Measurements from ENCODE around the gene CALN1.

The CALN1 gene

GRCh38 chr7:71787513-71787912 lies 624.6 kb downstream of the CALN1 start:
- DNase-seq (ENCODE audit: low read depth) = no peak

DNA sequence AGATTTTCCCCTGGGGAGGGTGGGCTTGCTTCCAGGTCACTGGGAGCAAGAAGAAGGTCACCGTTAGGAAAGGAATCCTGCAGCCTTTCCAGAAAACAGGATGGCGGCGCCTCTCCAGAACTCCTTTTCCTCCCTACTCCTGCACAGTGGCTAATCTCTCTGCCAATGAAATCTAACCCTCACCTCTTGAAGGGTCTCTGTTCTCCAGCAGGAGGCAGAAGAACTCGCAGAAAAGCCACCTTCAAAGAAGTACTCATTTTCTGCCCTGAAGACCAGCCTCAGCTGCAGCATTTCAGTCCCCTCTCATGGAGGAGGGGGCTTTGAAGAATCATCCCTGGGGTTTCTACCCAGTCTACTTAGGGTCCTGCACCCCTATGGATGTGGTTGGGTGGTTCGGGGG lies 626.9 kb downstream of the CALN1 start:
- DNase-seq (ENCODE audit: low read depth) = no peak

GRCh38 chr7:71784781-71785180 lies 627.4 kb downstream of the CALN1 start:
- DNase-seq (ENCODE audit: low read depth) = no peak

DNA sequence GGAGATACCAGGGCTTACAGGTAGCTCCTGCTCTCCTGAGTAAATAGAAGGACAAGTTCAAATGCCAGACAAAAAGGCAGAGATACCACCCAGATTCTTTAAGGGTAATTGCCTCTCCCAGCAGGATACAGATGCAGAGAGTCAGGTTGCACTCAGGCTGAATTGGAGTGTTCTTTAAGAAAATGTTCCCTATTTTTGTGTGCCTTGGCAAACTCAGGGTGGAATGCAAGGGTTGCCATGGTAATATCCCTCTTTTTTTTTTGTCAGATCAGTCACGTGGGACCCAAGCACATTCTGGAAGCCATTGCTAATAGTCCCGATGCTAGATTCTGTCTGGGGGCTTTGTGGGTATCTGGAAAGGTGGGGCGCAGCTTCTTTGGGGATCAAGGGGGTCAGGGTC lies 628.0 kb downstream of the CALN1 start:
- no peak for DNase-seq (ENCODE audit: low read depth)

DNA sequence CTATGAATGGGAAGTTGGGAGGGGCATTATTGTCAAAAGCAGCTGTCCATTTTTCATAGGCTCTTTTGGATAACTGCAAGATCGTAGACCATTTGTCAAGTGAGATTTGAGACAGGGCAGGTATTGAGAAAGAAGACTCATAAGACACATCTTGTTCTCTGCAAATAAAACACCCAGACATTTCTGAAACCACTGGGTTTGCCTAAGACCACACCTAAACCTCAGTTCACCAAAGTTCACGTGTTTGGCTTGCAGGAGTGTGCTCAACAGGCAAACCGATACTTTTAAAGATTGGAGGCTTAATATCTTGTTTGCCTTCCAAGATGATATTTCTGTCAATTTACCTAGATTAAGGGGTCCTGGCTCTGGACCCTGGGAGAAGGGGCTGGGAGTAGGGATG lies 628.4 kb downstream of the CALN1 start:
- no peak for DNase-seq (ENCODE audit: low read depth)

GRCh38 chr7:71782051-71782450 lies 630.1 kb downstream of the CALN1 start:
- DNase-seq (ENCODE audit: low read depth) = no peak

- DNase-seq (ENCODE audit: low read depth) = no peak
Observed at GRCh38 chr7:71780282-71780681, 631.9 kb downstream of the CALN1 start.

GRCh38 chr7:71777278-71777677 lies 634.9 kb downstream of the CALN1 start:
- DNase-seq (ENCODE audit: low read depth) = no peak

DNA sequence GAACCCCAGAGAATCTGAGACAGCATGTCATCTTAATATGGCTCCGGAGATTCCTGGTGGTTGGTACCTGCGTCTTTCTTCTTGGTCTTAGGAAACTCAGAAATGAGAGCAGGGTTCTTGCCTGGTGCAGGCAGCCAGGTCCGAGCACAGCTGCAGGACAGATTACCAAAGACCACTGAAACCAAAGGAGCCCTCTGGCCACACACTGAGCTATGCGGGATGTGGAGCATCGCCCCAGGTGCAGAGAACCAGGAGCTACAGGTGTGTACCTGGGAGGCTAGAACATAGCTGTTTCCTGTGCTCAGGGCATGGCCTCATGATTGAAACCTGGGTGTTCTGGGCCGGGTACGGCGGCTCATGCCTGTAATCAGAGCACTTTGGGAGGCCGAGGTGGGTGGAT lies 635.4 kb downstream of the CALN1 start:
- no peak for DNase-seq (ENCODE audit: low read depth)

GRCh38 chr7:71775648-71776047 lies 636.5 kb downstream of the CALN1 start:
- no peak for DNase-seq (ENCODE audit: low read depth)

DNA sequence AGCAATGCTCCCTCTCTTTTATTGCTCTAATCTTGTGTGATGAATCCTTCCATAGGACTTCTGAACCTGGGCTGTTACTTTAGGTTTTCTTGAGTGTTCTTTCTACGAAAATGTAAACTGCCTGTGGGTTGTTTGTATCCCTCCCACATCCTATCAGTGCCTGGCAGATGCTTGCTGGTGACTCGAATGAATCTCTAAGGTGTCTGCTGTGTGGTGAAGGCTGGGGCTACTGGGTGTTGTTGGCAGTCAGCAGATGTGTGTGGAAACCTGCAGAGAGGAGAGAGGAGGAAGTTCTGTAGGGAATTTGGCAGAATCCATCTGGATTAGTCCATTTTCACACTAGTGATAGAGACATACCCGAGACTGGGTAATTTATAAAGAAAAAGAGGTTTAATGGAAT lies 639.4 kb downstream of the CALN1 start:
- no peak for DNase-seq (ENCODE audit: low read depth)

GRCh38 chr7:71770269-71770907 lies 641.8 kb downstream of the CALN1 start:
- no peak for DNase-seq (ENCODE audit: low read depth)

DNA sequence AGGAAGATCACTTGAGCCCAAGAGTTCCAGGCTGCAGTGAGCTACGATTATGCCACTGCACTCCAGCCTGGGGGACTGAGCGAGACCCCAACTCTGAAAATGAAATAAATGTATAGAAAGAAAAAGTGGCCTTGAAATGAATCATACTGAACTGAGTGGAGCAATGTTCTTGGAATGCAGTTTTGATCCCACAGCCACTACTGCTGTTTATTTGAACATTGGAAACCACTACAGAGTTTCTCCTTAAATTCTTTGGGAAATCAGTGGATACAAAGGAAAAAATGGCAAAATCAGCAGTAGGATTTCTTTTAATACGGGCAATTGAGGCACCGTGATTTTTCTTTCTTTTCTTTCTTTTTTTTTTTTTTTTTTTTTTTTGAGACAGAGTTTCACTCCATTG lies 642.8 kb downstream of the CALN1 start:
- DNase-seq (ENCODE audit: low read depth) = no peak

DNA sequence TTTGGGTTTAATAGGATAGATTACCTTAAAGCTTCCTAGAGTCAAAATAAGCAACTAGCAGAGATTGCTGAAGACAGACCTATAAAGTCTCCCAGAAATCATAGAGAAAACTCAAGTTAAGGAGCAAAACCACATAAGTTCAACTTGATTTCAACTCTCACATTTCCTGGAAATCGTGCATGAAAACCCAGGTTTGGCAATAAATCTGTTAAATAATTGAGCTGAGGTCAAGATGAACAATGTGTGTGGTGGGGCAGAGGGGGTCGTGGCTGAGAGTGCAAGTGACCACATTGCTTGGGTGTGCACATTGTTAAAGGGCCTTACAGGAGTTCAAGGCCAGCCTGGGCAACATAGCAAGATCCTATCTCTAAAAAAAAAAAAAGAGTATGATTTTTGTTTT lies 643.7 kb downstream of the CALN1 start:
- no peak for DNase-seq (ENCODE audit: low read depth)

DNA sequence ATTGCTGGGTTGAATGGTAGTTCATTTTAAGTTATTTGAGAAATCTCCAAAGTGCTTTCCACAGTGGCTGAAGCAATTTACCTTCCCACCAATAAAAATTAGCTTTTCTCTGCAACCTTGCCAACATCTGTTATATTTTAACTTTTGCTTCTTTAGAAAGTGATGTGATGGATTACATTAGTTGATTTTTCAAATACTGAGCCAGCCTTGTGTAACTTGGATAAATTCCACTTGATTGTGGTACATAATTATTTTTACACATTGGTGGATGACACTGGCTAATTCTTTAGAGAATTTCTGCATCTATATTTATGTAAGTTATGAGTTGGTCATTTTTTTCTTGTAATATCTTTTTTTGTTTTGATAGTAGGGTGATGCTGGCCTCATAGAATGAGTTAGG lies 646.1 kb downstream of the CALN1 start:
- no peak for DNase-seq (ENCODE audit: low read depth)

- DNase-seq (ENCODE audit: low read depth) = no peak
Observed at GRCh38 chr7:71761336-71761735, 650.8 kb downstream of the CALN1 start.

DNA sequence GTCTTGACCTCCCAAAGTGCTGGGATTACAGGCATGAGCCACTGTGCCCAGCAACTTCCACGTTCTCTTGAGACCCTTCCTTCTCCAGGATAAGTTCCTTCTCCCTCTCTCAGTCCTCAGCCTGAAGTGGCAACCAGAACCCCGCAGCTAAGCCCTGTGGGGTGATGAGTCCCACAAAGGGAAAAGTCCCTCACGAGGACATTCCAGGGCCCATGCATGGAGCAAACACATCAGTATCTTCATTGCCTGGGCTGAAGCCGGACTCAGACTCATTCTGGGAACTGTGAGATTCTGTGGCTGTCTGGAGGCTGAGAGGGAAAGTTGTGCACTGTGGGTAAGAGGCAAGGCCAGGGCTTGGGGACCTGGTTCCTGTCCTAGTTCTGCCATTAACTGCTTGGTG lies 657.3 kb downstream of the CALN1 start:
- no peak for DNase-seq (ENCODE audit: low read depth)

DNA sequence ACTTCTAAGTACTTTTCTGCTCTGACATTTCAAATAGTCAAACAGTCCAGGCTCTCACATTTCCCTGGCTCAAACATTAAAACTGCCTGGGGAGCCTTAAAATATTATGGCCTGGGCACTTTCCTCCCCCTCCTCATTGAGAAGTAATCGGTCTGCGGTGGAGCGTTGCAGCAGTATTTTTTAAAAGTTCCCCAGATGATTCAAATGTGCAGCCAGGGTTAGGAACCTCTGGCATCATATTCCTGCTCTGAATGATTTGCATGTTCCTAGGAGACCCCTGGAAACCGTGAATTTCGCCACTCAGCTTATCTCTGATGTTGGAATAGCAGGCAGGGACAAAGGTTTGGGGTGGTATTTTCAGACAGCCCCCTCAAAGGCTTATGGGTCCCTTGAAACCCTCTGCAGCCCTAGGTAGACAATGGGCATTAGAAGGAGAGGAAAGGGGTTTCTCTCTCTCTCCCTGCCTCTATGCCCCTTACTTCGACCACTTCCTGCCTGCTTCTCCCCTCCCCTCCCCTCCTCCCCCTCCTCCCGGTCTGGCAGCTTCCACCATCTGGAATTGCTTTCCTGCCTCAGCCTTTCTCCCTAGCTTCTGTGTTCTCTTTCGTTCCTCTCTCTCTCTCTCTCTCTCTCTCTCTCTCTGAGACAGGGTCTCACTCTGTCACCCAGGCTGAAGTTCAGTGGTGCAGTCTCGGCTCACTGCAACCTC lies 658.0 kb downstream of the CALN1 start:
- no peak for DNase-seq (ENCODE audit: low read depth)

- no peak for DNase-seq (ENCODE audit: low read depth)
Observed at GRCh38 chr7:71753236-71753635, 658.9 kb downstream of the CALN1 start.

DNA sequence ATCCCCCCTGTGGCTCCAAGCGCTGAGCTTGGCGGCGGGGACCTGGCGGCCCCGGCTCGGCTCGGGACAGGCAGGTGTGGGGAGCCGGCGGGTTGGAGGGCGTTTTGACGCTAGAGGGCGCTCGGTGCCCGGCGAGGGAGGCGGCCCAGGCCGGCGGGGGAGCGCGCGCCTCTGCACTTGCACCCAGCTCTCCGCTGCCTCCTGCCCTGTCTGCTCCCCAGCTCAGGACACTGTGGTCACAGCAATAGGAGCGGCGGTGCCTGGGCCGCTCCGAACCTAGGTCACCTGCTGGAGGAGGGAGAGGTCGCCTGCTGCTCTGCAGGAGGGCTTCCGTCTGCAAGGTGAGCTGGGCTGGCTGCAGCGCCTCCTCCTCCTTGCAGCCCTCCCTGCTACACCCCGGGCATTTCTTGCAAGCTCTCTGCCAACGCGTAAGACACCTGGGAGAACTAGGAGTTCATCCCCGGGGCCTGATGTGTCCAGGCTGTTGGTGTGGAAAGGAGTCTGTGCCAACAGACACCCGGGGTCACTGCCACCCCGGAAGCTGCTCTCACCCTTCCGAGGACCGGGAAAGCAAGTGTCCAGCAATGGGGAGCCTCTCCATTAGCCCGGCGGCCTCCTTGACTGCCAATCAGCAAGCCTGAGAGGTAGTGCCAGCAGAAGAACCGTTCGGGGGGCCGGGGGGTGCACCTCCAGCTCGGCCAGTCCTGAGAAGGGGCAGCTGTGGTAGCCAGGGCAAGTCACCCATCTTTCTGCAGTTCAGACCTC lies 659.8 kb downstream of the CALN1 start:
- no peak for DNase-seq (ENCODE audit: low read depth)

- DNase-seq (ENCODE audit: low read depth) = no peak
Observed at GRCh38 chr7:71750290-71750689, 661.8 kb downstream of the CALN1 start.

DNA sequence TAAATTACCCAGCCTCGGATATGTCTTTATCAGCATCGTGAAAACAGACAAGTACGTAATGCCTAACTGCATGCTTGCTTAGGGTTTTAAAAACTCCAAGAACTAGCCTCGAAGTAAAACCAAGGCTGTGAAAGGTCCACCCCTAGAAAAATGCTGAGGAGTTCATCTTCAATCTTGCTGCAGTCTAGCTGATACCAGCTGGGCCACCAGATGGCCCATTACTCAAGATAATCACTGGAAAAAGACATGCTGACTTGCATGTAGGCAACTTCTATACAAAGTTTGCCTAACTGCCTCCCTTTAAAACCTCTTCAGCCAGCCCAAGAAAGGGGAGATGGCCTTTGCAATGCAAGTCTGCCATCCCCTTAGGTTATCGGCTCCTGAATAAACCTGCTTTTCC lies 666.1 kb downstream of the CALN1 start:
- no peak for DNase-seq (ENCODE audit: low read depth)

GRCh38 chr7:71740174-71740560 lies 672.0 kb downstream of the CALN1 start:
- no peak for DNase-seq (ENCODE audit: low read depth)

Measured in activated T-helper 9 cell treated with anti-CD3 and anti-CD28 coated beads, Interleukin-2, amount 50 U/mL, for 16 hours (primary cell).